ENCODE data around the gene H19. TPM values are rescaled to one million over a fixed set of nuclear protein-coding genes. Genes with fewer than 3 reads are reported as not detected.

H19 gene
- total RNA-seq, 2 experiments from 2014 or later = not detected

GRCh38 chr11:1964955-1965354 lies 32.7 kb downstream of the H19 start:
- POLR2A ChIA-PET = no interaction called here
- no peak overlapping the region for H3K27ac Mint-ChIP-seq

GRCh38 chr11:1964348-1964747 lies 33.3 kb downstream of the H19 start:
- Mint-ChIP-seq H3K9me3 (no peaks in the 10 kb centered on the region), H3K27ac (no peak overlapping the region), H3K4me3 (no peak overlapping the region), H3K4me1 (ENCODE audit: low read depth) (no peaks in the 10 kb centered on the region), H3K36me3 (ENCODE audit: low read depth) (no peaks in the 10 kb centered on the region), H3K27me3 (no peaks in the 10 kb centered on the region)
- intact Hi-C loops (cut with DNase I, micrococcal nuclease) = no loop called here
- ATAC-seq (ENCODE audit: poor library complexity) = no peak
- TF ChIP-seq, protein P1, sequence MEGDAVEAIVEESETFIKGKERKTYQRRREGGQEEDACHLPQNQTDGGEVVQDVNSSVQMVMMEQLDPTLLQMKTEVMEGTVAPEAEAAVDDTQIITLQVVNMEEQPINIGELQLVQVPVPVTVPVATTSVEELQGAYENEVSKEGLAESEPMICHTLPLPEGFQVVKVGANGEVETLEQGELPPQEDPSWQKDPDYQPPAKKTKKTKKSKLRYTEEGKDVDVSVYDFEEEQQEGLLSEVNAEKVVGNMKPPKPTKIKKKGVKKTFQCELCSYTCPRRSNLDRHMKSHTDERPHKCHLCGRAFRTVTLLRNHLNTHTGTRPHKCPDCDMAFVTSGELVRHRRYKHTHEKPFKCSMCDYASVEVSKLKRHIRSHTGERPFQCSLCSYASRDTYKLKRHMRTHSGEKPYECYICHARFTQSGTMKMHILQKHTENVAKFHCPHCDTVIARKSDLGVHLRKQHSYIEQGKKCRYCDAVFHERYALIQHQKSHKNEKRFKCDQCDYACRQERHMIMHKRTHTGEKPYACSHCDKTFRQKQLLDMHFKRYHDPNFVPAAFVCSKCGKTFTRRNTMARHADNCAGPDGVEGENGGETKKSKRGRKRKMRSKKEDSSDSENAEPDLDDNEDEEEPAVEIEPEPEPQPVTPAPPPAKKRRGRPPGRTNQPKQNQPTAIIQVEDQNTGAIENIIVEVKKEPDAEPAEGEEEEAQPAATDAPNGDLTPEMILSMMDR (IDR thresholded peaks at IDR 0.05) = no peak
- DNase-seq = no peak
- Histone ChIP-seq H3K27ac (ENCODE audit: low read depth in 1 of 2, low read length in 2 of 2) (no peak overlapping the region), H3K36me3 (ENCODE audit: insufficient read depth, low read length) (no peaks in the 10 kb centered on the region), H3K4me3 (ENCODE audit: low read length) (no peak overlapping the region), H3K9me3 (ENCODE audit: control insufficient read depth in 1 of 2, insufficient read depth in 1 of 2, low read length in 2 of 2) (no peaks in the 10 kb centered on the region), H3K4me1 (ENCODE audit: insufficient read depth, low read length) (no peaks in the 10 kb centered on the region), H3K27me3 (ENCODE audit: control insufficient read depth in 1 of 2, insufficient read depth in 2 of 2, low read length in 2 of 2) (no peaks in the 10 kb centered on the region)
- ChIA-PET POLR2A (no interaction called here), CTCF (no interaction called here)

More at GRCh38 chr11:1964955-1965354, 32.7 kb downstream of the H19 start:
- H3K36me3 ChIP-seq (ENCODE audit: insufficient read depth, low read length) = no peaks in the 10 kb centered on the region
- Mint-ChIP-seq H3K9me3 (no peaks in the 10 kb centered on the region), H3K36me3 (ENCODE audit: low read depth) (no peaks in the 10 kb centered on the region), H3K27me3 (no peaks in the 10 kb centered on the region), H3K4me1 (ENCODE audit: low read depth) (no peaks in the 10 kb centered on the region), H3K4me3 (no peak overlapping the region)
- no peaks in the 10 kb centered on the region for H3K27me3 ChIP-seq (ENCODE audit: control insufficient read depth in 1 of 2, insufficient read depth in 2 of 2, low read length in 2 of 2)
- no peaks in the 10 kb centered on the region for H3K9me3 ChIP-seq (ENCODE audit: control insufficient read depth in 1 of 2, insufficient read depth in 1 of 2, low read length in 2 of 2)
- H3K4me3 ChIP-seq (ENCODE audit: low read length) = no peak overlapping the region
- TF ChIP-seq, protein P1 (IDR thresholded peaks at IDR 0.05) = no peak
- no peak overlapping the region for H3K27ac ChIP-seq (ENCODE audit: low read depth in 1 of 2, low read length in 2 of 2)
- no peaks in the 10 kb centered on the region for H3K4me1 ChIP-seq (ENCODE audit: insufficient read depth, low read length)
- CTCF ChIA-PET = interaction anchor here (0.8 kb wide), 1 partner anchor 271 kb away, joined by 3 read pairs; no protein-coding TSS in a partner anchor
- DNase-seq (no peak), ATAC-seq (ENCODE audit: poor library complexity) (no peak)
- intact Hi-C loops (cut with DNase I, micrococcal nuclease) = no loop called here

DNA sequence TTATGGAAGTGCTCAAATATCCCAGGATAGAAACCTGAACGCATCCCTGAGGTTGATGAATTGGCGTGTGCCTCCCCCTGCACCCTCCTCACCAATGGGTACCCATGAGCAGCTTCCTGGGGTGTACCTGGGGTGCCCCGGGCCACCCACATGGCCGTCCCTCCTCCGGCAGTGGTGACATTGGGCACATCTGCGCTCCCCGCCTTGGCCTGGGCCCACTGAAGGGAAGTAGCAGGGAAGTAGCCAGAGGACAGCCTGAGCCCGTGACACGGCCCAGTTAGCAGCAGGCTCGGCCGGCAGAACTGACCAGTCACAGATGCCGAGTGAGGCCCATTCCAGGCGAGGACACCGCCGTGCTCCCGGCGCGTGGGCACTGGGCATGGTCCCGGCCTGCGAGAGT lies 33.8 kb downstream of the H19 start:
- Histone ChIP-seq H3K27ac (ENCODE audit: low read depth in 1 of 2, low read length in 2 of 2) (no peak overlapping the region), H3K4me1 (ENCODE audit: insufficient read depth, low read length) (no peaks in the 10 kb centered on the region), H3K36me3 (ENCODE audit: insufficient read depth, low read length) (no peaks in the 10 kb centered on the region), H3K9me3 (ENCODE audit: control insufficient read depth in 1 of 2, insufficient read depth in 1 of 2, low read length in 2 of 2) (no peaks in the 10 kb centered on the region), H3K27me3 (ENCODE audit: control insufficient read depth in 1 of 2, insufficient read depth in 2 of 2, low read length in 2 of 2) (no peaks in the 10 kb centered on the region), H3K4me3 (ENCODE audit: low read length) (no peak overlapping the region)
- no peak for DNase-seq
- ChIA-PET POLR2A (no interaction called here), CTCF (no interaction called here)
- Mint-ChIP-seq H3K27ac (no peak overlapping the region), H3K4me1 (ENCODE audit: low read depth) (no peaks in the 10 kb centered on the region), H3K9me3 (no peaks in the 10 kb centered on the region), H3K4me3 (no peak overlapping the region), H3K36me3 (ENCODE audit: low read depth) (no peaks in the 10 kb centered on the region), H3K27me3 (no peaks in the 10 kb centered on the region)
- ATAC-seq (ENCODE audit: poor library complexity) = no peak
- intact Hi-C loops (cut with DNase I, micrococcal nuclease) = no loop called here
- TF ChIP-seq, protein P1 (IDR thresholded peaks at IDR 0.05) = no peak

All from CD4-positive, alpha-beta T cell (primary cell).